GM12892 (cell line): ENCODE data around the gene SET.
"Not testable (repeated sequence)": the region's sequence is repeated elsewhere in the genome, so short reads cannot be mapped to it uniquely, and the experiment has no call there.

ENCODE experiments used
- POLR2A ChIP-seq: IDR thresholded peaks from 2 replicates; pipeline ENCODE4 v1.6.1; 2011; ENCODE audit warnings: low read depth, low read length, control low read depth
- POLR2AphosphoS5 ChIP-seq: IDR thresholded peaks from 2 replicates; pipeline ENCODE4 v1.6.1; 2011; ENCODE audit warnings: low read depth, low read length, control low read depth
- TAF1 ChIP-seq: IDR thresholded peaks from 2 replicates; pipeline ENCODE4 v1.6.1; 2011; ENCODE audit warnings: low read depth, mild to moderate bottlenecking, control low read depth, low read length, borderline replicate concordance

DNA sequence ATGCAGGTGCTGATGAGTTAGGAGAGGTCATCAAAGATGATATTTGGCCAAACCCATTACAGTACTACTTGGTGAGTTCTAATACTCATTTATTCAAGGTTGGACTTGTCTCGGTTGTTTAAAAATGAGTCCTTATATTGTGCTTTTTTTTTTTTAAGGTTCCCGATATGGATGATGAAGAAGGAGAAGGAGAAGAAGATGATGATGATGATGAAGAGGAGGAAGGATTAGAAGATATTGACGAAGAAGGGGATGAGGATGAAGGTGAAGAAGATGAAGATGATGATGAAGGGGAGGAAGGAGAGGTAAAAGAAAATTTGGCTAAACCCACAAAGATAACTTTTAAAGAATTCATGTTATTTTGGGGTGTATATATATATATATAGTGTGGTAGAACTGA lies 4.7 kb downstream of the SET start:
- not testable (repeated sequence) for TF ChIP-seq POLR2AphosphoS5, POLR2A, TAF1
